ENCODE data around the gene C10orf53. TPM values are rescaled to one million over a fixed set of nuclear protein-coding genes. Genes with fewer than 3 reads are reported as not detected.

C10orf53 gene
- total RNA-seq, 1 donor from 2014 or later: not detected

DNA sequence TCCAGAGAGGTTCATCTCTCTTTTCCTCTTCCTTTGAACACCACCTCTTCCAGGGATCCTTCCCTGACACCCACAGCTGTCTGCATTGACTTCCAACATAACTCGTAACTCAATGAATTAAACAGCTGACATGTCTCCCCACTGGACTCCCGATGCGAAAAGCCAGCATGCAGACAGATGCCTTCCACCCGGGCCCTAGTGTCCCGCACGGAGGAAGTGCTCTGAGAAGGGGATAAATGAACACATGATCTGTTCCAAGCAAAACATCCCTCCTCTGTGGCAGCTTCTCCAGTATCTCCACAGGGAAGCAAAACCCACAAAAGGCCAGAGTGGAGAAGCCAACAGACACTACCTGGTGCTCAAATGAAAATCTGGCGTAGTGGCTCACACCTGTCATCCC is 54.4 kb downstream of the C10orf53 start:
- DNase-seq (ENCODE audit: low read depth): no peak
- TF ChIP-seq CTCF (IDR thresholded peaks at IDR 0.05; ENCODE audit: insufficient read depth, low read length, severe bottlenecking): no peak
- H3K4me3 ChIP-seq (ENCODE audit: low read depth, low read length): no peak overlapping the region
- no peak for FAIRE-seq
- no peaks in the 10 kb centered on the region for H3K36me3 ChIP-seq (ENCODE audit: control insufficient read depth, insufficient read depth, low read length)
- no peaks in the 10 kb centered on the region for H3K27me3 ChIP-seq (ENCODE audit: control insufficient read depth, insufficient read depth, low read length)

- H3K36me3 ChIP-seq (ENCODE audit: control insufficient read depth, insufficient read depth, low read length): no peaks in the 10 kb centered on the region
- no peak for TF ChIP-seq CTCF (IDR thresholded peaks at IDR 0.05; ENCODE audit: insufficient read depth, low read length, severe bottlenecking)
- FAIRE-seq (no peak), DNase-seq (ENCODE audit: low read depth) (peak; percentile 2)
- H3K27me3 ChIP-seq (ENCODE audit: control insufficient read depth, insufficient read depth, low read length): no peaks in the 10 kb centered on the region
- H3K4me3 ChIP-seq (ENCODE audit: low read depth, low read length): no peak overlapping the region
These were observed 55.2 kb downstream of the C10orf53 start for GRCh38 chr10:49734676-49735075.

DNA sequence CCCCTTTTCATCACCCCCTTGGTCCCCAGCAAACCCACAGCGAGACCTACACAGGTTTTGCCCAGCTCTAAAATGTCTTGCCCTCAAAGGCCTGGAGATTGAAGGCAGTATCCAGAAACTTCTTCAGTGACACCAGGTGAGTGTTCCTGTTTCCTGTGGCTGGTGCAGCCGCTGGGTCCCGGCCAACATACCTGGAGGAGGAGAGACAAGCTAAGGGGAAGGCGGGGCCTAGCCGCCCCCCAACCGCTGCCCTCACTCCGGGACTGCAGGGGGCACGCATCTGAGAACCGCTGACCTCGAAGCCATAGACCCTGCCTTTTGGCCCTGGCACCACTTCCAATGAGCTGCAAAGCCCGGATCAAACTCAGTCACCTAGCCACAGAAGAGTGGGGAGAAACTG is 55.7 kb downstream of the C10orf53 start:
- DNase-seq (ENCODE audit: low read depth): no peak
- FAIRE-seq: no peak
- no peak for TF ChIP-seq CTCF (IDR thresholded peaks at IDR 0.05; ENCODE audit: insufficient read depth, low read length, severe bottlenecking)
- Histone ChIP-seq H3K27me3 (ENCODE audit: control insufficient read depth, insufficient read depth, low read length) (no peaks in the 10 kb centered on the region), H3K36me3 (ENCODE audit: control insufficient read depth, insufficient read depth, low read length) (no peaks in the 10 kb centered on the region), H3K4me3 (ENCODE audit: low read depth, low read length) (no peak overlapping the region)

GRCh38 chr10:49735848-49736563 is 56.6 kb downstream of the C10orf53 start:
- TF ChIP-seq CTCF (IDR thresholded peaks at IDR 0.05; ENCODE audit: insufficient read depth, low read length, severe bottlenecking): no peak
- FAIRE-seq: no peak
- H3K36me3 ChIP-seq (ENCODE audit: control insufficient read depth, insufficient read depth, low read length): no peaks in the 10 kb centered on the region
- DNase-seq (ENCODE audit: low read depth): no peak
- no peak overlapping the region for H3K4me3 ChIP-seq (ENCODE audit: low read depth, low read length)
- H3K27me3 ChIP-seq (ENCODE audit: control insufficient read depth, insufficient read depth, low read length): no peaks in the 10 kb centered on the region

DNA sequence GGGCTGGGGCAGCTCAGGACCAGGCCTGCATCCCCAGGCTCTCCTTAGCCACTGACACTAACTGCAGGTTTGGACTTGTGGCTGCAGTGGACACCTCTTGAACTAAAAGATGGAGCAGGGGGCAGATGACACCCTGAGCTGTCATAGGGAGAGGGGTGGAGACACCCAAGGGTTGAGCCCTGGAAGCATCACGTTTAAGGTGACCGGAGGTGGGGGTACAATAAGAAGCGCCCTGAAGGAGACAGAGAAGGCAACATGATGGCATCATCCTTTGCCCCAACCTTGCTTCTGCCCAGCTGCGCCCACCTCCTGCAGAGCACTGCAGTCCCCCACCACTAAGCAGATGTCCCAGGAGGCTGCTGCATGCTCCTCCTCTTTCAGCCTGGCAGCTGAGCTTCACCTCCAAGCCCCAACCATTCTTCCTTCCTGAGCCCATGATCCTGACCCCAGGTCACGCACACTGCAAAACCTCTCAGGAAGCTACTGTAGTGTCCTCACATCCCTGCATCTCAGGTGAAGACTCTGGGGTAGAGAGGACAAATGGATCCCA is 57.2 kb downstream of the C10orf53 start:
- Histone ChIP-seq H3K4me3 (ENCODE audit: low read depth, low read length) (no peak overlapping the region), H3K36me3 (ENCODE audit: control insufficient read depth, insufficient read depth, low read length) (no peaks in the 10 kb centered on the region), H3K27me3 (ENCODE audit: control insufficient read depth, insufficient read depth, low read length) (no peaks in the 10 kb centered on the region)
- TF ChIP-seq CTCF (IDR thresholded peaks at IDR 0.05; ENCODE audit: insufficient read depth, low read length, severe bottlenecking): no peak
- no peak for DNase-seq (ENCODE audit: low read depth)
- peak; percentile 18 for FAIRE-seq

Measured in bronchial epithelial cell (primary cell).